ENCODE data around the gene POLDIP2.

POLDIP2 gene

DNA sequence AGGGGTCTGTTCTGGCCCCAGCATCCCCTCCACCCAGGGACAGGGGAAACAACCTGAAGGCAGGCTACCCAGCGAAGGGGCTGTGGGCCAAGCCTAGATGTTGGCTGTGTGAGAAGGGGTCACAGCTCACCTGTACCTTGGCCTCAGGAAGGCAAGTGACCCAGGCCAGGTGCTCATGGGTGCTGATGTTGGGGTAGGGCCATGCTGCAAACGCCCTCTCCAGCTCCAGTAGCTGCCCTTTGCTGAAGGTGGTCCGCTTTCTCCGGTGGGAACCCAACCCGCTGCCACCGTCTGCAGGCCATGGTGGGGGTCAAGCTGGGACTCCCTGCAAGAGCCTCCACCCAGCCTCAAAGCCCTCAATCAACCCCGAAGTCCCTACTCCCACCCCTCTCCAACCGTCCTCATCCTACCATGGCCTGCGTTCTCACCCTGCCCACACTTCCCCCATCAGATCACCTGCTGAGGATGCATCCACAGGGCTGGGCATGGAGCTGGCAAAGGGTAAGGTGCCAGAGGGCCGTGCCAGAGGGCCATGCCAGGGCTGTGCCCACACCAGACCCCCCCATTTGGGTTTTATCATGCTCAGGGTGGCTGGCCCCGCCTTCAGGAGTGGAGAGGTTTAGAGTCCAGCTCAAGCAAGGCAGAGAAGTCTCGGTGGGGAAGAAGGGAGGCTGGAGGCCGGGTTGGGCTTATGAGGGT lies 7.5 kb upstream of the POLDIP2 start, which contains the start of gene SEBOX:
Gene SEBOX, minus strand, starts transcription at position 535 of the 699 bp plus-strand sequence. Its CDS starts 48 bp downstream, at position 487.
- ChIA-PET CTCF (interaction anchor here (1.5 kb wide), 1 partner anchor 22 kb away, joined by 3 read pairs; no protein-coding TSS in a partner anchor), POLR2A (no interaction called here)
- DNase-seq (ENCODE audit: extremely low spot score): no peak
- TF ChIP-seq, protein P1, sequence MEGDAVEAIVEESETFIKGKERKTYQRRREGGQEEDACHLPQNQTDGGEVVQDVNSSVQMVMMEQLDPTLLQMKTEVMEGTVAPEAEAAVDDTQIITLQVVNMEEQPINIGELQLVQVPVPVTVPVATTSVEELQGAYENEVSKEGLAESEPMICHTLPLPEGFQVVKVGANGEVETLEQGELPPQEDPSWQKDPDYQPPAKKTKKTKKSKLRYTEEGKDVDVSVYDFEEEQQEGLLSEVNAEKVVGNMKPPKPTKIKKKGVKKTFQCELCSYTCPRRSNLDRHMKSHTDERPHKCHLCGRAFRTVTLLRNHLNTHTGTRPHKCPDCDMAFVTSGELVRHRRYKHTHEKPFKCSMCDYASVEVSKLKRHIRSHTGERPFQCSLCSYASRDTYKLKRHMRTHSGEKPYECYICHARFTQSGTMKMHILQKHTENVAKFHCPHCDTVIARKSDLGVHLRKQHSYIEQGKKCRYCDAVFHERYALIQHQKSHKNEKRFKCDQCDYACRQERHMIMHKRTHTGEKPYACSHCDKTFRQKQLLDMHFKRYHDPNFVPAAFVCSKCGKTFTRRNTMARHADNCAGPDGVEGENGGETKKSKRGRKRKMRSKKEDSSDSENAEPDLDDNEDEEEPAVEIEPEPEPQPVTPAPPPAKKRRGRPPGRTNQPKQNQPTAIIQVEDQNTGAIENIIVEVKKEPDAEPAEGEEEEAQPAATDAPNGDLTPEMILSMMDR (IDR thresholded peaks at IDR 0.05; ENCODE audit: control extremely low read depth, extremely low read depth, low read depth, missing control alignments): no peak

DNA sequence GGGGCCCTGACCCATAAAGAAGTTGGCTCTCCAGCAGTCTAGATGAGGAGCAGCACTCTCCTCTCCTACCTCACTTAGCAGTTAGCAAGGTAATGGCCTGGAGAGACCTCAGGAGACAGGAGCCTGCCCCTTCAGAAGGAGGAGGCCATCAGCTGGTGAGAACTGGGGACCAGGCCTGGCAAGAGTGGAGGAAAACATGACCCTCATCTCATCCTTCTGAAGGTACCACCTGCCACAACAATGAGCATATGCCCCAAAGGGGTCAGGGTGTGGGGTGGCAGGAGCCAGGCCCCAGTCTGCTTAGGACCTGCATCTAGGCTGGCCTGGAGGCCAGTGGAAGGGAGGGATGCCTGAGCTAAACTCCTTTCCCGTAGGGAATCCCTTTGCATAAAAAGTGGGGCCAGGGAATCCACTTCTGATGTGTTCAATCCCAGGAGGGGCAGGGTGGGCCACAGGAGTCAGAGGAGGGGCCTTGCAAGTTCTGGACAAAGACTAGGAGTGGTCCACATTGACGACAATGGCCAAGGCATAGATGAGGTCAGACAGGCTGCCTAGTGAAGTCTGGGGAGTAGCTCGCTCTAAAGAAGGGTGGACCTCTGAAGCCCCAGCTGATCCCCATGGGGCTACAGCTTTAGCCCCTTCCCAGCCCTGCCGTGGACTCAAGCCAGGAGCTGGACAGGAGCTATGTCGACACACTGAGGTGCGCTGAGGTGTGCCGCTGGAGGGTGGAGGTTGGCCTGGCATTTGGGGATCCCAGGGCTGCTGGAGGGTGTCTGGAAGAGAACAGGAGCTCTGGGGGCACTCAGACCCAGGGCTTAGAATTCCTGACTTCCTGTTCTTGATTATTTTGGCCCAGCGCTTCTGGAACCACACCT lies 6.7 kb upstream of the POLDIP2 start:
- POLR2A ChIA-PET: no interaction called here
- CTCF ChIA-PET: no interaction called here
- DNase-seq (ENCODE audit: extremely low spot score): no peak
- TF ChIP-seq, protein P1 (IDR thresholded peaks at IDR 0.05; ENCODE audit: control extremely low read depth, extremely low read depth, low read depth, missing control alignments): no peak

DNA sequence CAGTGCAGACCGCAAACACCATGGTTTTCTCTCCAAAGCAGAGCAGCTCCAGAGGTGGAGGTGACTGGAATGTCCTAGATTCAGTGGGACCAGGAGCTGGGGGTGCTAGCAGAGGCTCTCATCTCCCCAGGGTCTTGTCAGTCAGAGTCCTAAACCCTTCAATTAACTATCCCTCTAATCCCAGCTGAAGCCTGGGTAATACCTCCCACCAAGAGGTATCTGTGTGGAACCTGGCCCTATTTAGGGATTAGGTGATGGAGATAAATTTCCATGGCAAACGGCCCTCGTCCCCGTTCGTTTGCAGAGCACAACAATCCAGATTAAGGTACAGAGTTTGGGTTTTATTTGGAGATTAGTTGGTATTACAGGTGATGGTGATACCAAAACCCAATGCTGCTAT lies 5.9 kb upstream of the POLDIP2 start:
- TF ChIP-seq, protein P1 (IDR thresholded peaks at IDR 0.05; ENCODE audit: control extremely low read depth, extremely low read depth, low read depth, missing control alignments): no peak
- DNase-seq (ENCODE audit: extremely low spot score): no peak
- ChIA-PET CTCF (interaction anchor here (1.2 kb wide), 2 partner anchors 54 to 111 kb away, joined by 3 read pairs; no protein-coding TSS in a partner anchor), POLR2A (no interaction called here)

DNA sequence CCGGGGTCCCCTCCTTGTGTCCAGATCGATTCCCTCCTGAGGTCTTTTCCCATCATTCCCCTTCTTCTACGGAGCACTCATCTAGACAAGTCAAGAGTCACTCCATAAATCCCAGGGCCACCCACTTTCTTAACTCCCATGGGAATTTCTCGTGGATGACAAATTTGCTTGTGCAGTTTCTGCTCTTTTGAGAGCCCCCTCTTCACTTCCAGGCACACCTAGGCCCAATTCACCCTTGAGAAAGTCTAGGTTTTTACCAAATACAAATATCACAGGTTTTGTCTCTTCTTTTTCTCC lies 522 bp upstream of the POLDIP2 start:
- CTCF ChIA-PET: interaction anchor here (1.2 to 3.0 kb wide), 6 partner anchors 10 to 59 kb away, joined by 3 to 20 read pairs (median 6); partner anchors contain the start of genes IFT20, TNFAIP1 and VTN
- DNase-seq (ENCODE audit: extremely low spot score): no peak
- POLR2A ChIA-PET: interaction anchor here (0.6 to 4.0 kb wide), 6 partner anchors 9 to 357 kb away, joined by 4 to 27 read pairs (median 4); partner anchors contain the start of genes IFT20 and TNFAIP1
- TF ChIP-seq, protein P1 (IDR thresholded peaks at IDR 0.05; ENCODE audit: control extremely low read depth, extremely low read depth, low read depth, missing control alignments): no peak

DNA sequence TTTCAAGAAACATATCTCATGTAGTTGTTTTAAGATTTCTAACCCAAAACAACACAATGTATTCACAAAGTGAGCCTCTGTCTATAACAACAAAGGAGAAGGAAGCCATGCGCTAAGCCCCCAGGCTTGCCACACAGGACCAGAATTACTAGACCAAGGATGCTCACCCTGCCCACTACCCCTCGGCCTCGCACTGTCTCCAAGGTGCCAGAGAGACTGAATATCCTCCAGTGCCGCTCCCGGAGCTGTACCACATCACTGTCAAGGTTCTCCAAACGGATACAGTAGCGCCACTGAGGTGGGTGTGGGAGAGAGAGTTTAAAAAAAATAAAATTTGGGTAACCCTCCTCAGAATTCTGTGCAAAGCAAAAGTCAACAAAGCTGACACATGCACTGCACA lies 7.1 kb downstream of the POLDIP2 start:
- no peak for DNase-seq (ENCODE audit: extremely low spot score)
- ChIA-PET CTCF (interaction anchor here (0.9 to 1.7 kb wide), 2 partner anchors 11 to 13 kb away, joined by 3 to 5 read pairs; no protein-coding TSS in a partner anchor), POLR2A (interaction anchor here (1.0 kb wide), 1 partner anchor 15 kb away, joined by 3 read pairs; the partner anchor contains the start of genes IFT20 and TNFAIP1)
- TF ChIP-seq, protein P1 (IDR thresholded peaks at IDR 0.05; ENCODE audit: control extremely low read depth, extremely low read depth, low read depth, missing control alignments): no peak

DNA sequence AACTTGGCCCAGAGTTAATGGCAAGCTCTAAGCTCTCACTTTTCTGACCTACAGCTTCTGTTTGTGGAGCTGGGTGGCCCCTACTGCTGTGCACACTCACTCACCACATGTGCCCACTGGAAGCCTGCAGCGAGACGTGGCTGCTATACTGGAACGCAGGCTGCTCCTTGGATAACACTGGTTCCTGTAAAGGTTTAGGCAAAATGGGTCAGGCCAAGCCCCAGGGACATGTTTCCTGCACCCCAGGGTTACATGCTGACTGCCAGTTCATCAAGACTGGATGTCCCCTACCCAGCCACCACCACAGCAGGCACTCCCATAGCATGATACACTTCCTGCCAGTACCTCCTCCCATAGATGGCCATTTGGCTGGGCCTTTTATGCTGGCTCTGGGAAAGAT lies 8.3 kb downstream of the POLDIP2 start:
- ChIA-PET CTCF (interaction anchor here (1.5 to 3.8 kb wide), 2 partner anchors 8 to 14 kb away, joined by 7 to 18 read pairs; partner anchors contain the start of genes IFT20 and TNFAIP1), POLR2A (interaction anchor here (1.1 kb wide), 1 partner anchor 8 kb away, joined by 4 read pairs; the partner anchor contains the start of gene POLDIP2)
- DNase-seq (ENCODE audit: extremely low spot score): no peak
- TF ChIP-seq, protein P1 (IDR thresholded peaks at IDR 0.05; ENCODE audit: control extremely low read depth, extremely low read depth, low read depth, missing control alignments): no peak
